HCT116 (cell line): ENCODE data around the gene ZNF496. TPM values are rescaled to one million over a fixed set of nuclear protein-coding genes. Genes with fewer than 3 reads are reported as not detected.

Experiments
- ATF3 ChIP-seq: IDR thresholded peaks from 2 replicates; pipeline ENCODE4 v1.6.1; 2012
- MAX ChIP-seq: IDR thresholded peaks from 2 replicates; pipeline ENCODE4 v1.6.1; 2012
- REST ChIP-seq: IDR thresholded peaks from 2 replicates; pipeline ENCODE4 v1.6.1; 2012; ENCODE audit warnings: low read depth
- YY1 ChIP-seq: IDR thresholded peaks from 2 replicates; pipeline ENCODE4 v1.6.1; 2011; ENCODE audit warnings: low read length, low read depth, moderate library complexity, mild to moderate bottlenecking; ENCODE audit not compliant: insufficient replicate concordance; ENCODE audit errors: extremely low read depth
- ZBTB33 ChIP-seq: IDR thresholded peaks from 2 replicates; pipeline ENCODE4 v1.6.1; 2011; ENCODE audit warnings: mild to moderate bottlenecking, low read length, moderate library complexity; ENCODE audit not compliant: insufficient replicate concordance; ENCODE audit errors: extremely low read depth
- total RNA-seq: library from RNA; stranded (reverse); gene quantifications from one replicate; pipeline ENCODE4 v1.2.1, GENCODE V29; 2021; ENCODE audit not compliant: unreplicated experiment

ZNF496 gene
- total RNA-seq, 1 experiment from 2014 or later = 37.4 TPM

GRCh38 chr1:247368490-247369145, 37.0 kb upstream of the ZNF496 start (continued):
- TF ChIP-seq ZBTB33 = no peak
- TF ChIP-seq ATF3 = no peak
- TF ChIP-seq YY1 = no peak
- no peak for TF ChIP-seq REST
- TF ChIP-seq MAX = no peak
